Gastroesophageal sphincter (tissue), 3 donors: ENCODE data around the gene LILRB4.

Experiments
- EP300 ChIP-seq: sonication (generic); formaldehyde crosslinking; IDR thresholded peaks from one replicate; pipeline ENCODE4 v1.6.1; 2017; ENCODE audit warnings: antibody characterized with exemption, mild to moderate bottlenecking
- POLR2A ChIP-seq, 2 donors: fragments of 450-650 bp; IDR thresholded peaks; one replicate each; pipeline ENCODE4 v1.6.1; 2017; ENCODE audit warnings: antibody characterized with exemption in 2 of 2, mild to moderate bottlenecking in 2 of 2, moderate library complexity in 1 of 2
- POLR2AphosphoS5 ChIP-seq: sonication (generic); formaldehyde crosslinking; IDR thresholded peaks from one replicate; pipeline ENCODE4 v1.6.1; 2017; ENCODE audit warnings: antibody characterized with exemption
- TF ChIP-seq, protein P1 (sequence below), 4 experiments: fragments of 200-600 bp in 2 of 4; fragments of 450-650 bp in 2 of 4; sonication (generic) in 1 of 4; IDR thresholded peaks; one replicate each; pipeline ENCODE4 v1.5.1; 2017 to 2019; ENCODE audit warnings: antibody characterized with exemption in 4 of 4, mild to moderate bottlenecking in 2 of 4, moderate library complexity in 2 of 4

DNA sequence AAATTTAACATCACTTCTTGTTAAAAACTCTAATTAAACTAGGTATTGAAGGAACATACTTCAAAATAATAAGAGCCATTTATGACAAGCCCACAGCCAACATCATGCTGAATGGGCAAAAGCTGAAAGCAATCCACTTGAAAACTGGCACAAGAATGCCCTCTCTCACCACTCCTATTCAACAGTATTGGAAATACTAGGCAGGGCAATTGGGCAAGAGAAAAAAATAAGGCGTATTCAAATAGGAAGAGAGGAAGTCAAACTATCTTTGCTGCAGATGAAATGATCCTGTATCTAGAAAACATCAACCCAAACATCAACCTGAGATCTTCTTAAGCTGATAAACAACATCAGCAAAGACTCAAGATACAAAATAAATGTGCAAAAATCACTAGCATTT, 48.1 kb upstream of the LILRB4 start:
- TF ChIP-seq, protein P1, sequence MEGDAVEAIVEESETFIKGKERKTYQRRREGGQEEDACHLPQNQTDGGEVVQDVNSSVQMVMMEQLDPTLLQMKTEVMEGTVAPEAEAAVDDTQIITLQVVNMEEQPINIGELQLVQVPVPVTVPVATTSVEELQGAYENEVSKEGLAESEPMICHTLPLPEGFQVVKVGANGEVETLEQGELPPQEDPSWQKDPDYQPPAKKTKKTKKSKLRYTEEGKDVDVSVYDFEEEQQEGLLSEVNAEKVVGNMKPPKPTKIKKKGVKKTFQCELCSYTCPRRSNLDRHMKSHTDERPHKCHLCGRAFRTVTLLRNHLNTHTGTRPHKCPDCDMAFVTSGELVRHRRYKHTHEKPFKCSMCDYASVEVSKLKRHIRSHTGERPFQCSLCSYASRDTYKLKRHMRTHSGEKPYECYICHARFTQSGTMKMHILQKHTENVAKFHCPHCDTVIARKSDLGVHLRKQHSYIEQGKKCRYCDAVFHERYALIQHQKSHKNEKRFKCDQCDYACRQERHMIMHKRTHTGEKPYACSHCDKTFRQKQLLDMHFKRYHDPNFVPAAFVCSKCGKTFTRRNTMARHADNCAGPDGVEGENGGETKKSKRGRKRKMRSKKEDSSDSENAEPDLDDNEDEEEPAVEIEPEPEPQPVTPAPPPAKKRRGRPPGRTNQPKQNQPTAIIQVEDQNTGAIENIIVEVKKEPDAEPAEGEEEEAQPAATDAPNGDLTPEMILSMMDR (IDR thresholded peaks at IDR 0.05): no peak
- no peak for TF ChIP-seq POLR2A (IDR thresholded peaks at IDR 0.05)
- TF ChIP-seq EP300: no peak
- TF ChIP-seq POLR2AphosphoS5: no peak
